Astrocyte (in vitro differentiated cells and primary cell): ENCODE data around the gene KCNH2. TPM values are rescaled to one million over a fixed set of nuclear protein-coding genes. Genes with fewer than 3 reads are reported as not detected.

Source experiments
- DNase-seq: peaks from one replicate; pipeline ENCODE4 v3.0.0-alpha.2; 2010; ENCODE audit warnings: low read depth
- FAIRE-seq: peaks from 2 replicates; lab custom pipeline; 2011; peaks lifted over from hg19 to GRCh38; lab: Jason Lieb, UNC
- H2AFZ ChIP-seq: 2 replicates; pipeline ENCODE4 v1.6.0; 2012; ENCODE audit warnings: low read depth, low read length, inconsistent platforms
- H3K27ac ChIP-seq: 2 replicates; pipeline ENCODE4 v1.5.1; 2011; ENCODE audit warnings: low read depth, low read length, inconsistent platforms
- H3K27me3 ChIP-seq: 2 replicates; pipeline ENCODE4 v1.6.0; 2011; ENCODE audit warnings: low read length, inconsistent platforms; ENCODE audit not compliant: insufficient read depth
- H3K36me3 ChIP-seq: 2 replicates; pipeline ENCODE4 v1.5.1; 2011; ENCODE audit warnings: low read length, inconsistent platforms; ENCODE audit not compliant: insufficient read depth
- H3K4me1 ChIP-seq: 2 replicates; pipeline ENCODE4 v1.5.1; 2011; ENCODE audit warnings: low read length, inconsistent platforms; ENCODE audit not compliant: insufficient read depth
- H3K4me2 ChIP-seq: 2 replicates; pipeline ENCODE4 v1.6.0; 2012; ENCODE audit warnings: low read length, inconsistent platforms
- H3K4me3 ChIP-seq: 2 replicates; pipeline ENCODE4 v1.5.1; 2011; ENCODE audit warnings: low read depth, mild to moderate bottlenecking, low read length, inconsistent platforms; ENCODE audit not compliant: insufficient read depth
- H3K79me2 ChIP-seq: 2 replicates; pipeline ENCODE4 v1.6.0; 2012; ENCODE audit warnings: mild to moderate bottlenecking, low read length, inconsistent platforms; ENCODE audit not compliant: insufficient read depth
- H3K9ac ChIP-seq: 2 replicates; pipeline ENCODE4 v1.6.0; 2012; ENCODE audit warnings: mild to moderate bottlenecking, low read length, inconsistent platforms
- H3K9me3 ChIP-seq: 2 replicates; pipeline ENCODE4 v1.5.1; 2012; ENCODE audit warnings: low read depth, mild to moderate bottlenecking, low read length, inconsistent platforms; ENCODE audit not compliant: insufficient read depth
- H4K20me1 ChIP-seq: 2 replicates; pipeline ENCODE4 v1.6.0; 2012; ENCODE audit warnings: low read length, inconsistent platforms; ENCODE audit not compliant: insufficient read depth
- H3K27ac Mint-ChIP-seq: one replicate; pipeline ENCODE4 v1.8.0; 2021; ENCODE audit warnings: mild to moderate bottlenecking, mixed read lengths; ENCODE audit not compliant: unreplicated experiment
- H3K27me3 Mint-ChIP-seq: one replicate; pipeline ENCODE4 v1.8.0; 2021; ENCODE audit warnings: low read depth, mixed read lengths; ENCODE audit not compliant: unreplicated experiment
- H3K36me3 Mint-ChIP-seq: one replicate; pipeline ENCODE4 v1.8.0; 2021; ENCODE audit warnings: low read depth, mixed read lengths; ENCODE audit not compliant: unreplicated experiment
- H3K4me1 Mint-ChIP-seq: one replicate; pipeline ENCODE4 v1.8.0; 2021; ENCODE audit warnings: low read depth, mixed read lengths; ENCODE audit not compliant: unreplicated experiment
- H3K4me3 Mint-ChIP-seq: one replicate; pipeline ENCODE4 v1.8.0; 2021; ENCODE audit warnings: mild to moderate bottlenecking, moderate library complexity, mixed read lengths; ENCODE audit not compliant: unreplicated experiment
- H3K9me3 Mint-ChIP-seq: one replicate; pipeline ENCODE4 v1.8.0; 2021; ENCODE audit warnings: mild to moderate bottlenecking, mixed read lengths; ENCODE audit not compliant: unreplicated experiment
- EZH2 ChIP-seq: IDR thresholded peaks from 2 replicates; pipeline ENCODE4 v1.6.1; 2012; ENCODE audit warnings: mild to moderate bottlenecking, low read length, inconsistent platforms; ENCODE audit not compliant: insufficient read depth
- total RNA-seq: library from RNA; stranded (reverse); gene quantifications from 2 replicates; pipeline ENCODE4 v1.2.1, GENCODE V29; 2021
- TF ChIP-seq, protein P1 (sequence below): IDR thresholded peaks from 2 replicates; pipeline ENCODE4 v1.5.1; 2011; ENCODE audit warnings: low read depth, mild to moderate bottlenecking, inconsistent platforms, low read length, moderate library complexity; ENCODE audit not compliant: insufficient read depth

The KCNH2 gene
- total RNA-seq, 1 donor from 2014 or later = 4.6 TPM

DNA sequence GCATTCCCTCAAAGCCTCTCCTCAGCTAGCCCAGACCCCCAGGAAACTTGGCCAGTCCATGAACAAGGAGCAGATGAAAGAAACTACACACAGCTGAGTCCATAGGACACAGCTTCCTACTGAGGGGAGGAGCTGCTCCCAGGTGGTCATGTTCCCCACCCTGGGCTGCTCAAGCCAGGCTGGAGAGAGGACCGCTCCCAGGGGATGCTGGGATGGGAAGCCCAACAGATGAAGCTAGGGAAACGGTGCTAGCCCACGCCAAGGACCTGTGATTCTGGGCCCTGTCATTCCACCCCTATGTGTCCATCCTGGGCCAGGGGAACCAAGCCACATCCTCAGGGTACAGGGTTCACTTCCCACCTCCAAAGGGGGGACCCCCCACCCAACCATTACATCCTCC is 19.0 kb downstream of the KCNH2 start:
- no peak overlapping the region for H3K27ac ChIP-seq
- FAIRE-seq = no peak

DNA sequence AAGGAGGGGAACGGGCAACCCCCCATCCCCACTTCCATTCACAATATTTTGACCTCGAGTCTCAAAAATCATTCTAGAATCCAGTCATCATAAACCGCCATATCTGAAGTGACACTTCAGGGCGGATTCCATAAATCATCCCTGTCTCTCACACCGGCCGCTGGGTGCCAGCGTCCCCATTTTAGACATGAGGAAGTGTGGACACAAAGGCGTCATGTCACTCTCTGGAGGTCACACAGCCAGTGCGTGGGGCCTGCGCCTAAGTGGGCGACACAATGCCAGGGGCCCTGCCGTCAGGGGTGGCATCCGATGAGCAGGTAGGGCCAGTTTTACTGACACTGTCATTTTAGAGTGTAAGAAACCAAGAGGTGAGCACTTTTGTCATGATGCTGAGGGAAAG is 19.5 kb downstream of the KCNH2 start:
- H3K4me3 ChIP-seq = no peak overlapping the region
- DNase-seq (no peak), FAIRE-seq (no peak)
- H3K9me3 ChIP-seq = no peaks in the 10 kb centered on the region
- H3K36me3 Mint-ChIP-seq = peaks cover 2% of the 10 kb centered on the region
- no peaks in the 10 kb centered on the region for H4K20me1 ChIP-seq
- H3K27me3 Mint-ChIP-seq = peaks cover 9% of the 10 kb centered on the region
- no peaks in the 10 kb centered on the region for H3K36me3 ChIP-seq
- peaks cover 2% of the 10 kb centered on the region for H3K4me1 ChIP-seq
- H3K9me3 Mint-ChIP-seq = no peaks in the 10 kb centered on the region
- H3K27ac ChIP-seq = no peak overlapping the region
- H3K4me3 Mint-ChIP-seq = no peak overlapping the region
- no peaks in the 10 kb centered on the region for H3K79me2 ChIP-seq
- H3K27ac Mint-ChIP-seq = no peak overlapping the region
- no peak overlapping the region for H2AFZ ChIP-seq
- no peak overlapping the region for H3K4me2 ChIP-seq
- peaks cover 10% of the 10 kb centered on the region for H3K27me3 ChIP-seq
- H3K9ac ChIP-seq = no peak overlapping the region
- TF ChIP-seq EZH2 = no peak
- TF ChIP-seq, protein P1, sequence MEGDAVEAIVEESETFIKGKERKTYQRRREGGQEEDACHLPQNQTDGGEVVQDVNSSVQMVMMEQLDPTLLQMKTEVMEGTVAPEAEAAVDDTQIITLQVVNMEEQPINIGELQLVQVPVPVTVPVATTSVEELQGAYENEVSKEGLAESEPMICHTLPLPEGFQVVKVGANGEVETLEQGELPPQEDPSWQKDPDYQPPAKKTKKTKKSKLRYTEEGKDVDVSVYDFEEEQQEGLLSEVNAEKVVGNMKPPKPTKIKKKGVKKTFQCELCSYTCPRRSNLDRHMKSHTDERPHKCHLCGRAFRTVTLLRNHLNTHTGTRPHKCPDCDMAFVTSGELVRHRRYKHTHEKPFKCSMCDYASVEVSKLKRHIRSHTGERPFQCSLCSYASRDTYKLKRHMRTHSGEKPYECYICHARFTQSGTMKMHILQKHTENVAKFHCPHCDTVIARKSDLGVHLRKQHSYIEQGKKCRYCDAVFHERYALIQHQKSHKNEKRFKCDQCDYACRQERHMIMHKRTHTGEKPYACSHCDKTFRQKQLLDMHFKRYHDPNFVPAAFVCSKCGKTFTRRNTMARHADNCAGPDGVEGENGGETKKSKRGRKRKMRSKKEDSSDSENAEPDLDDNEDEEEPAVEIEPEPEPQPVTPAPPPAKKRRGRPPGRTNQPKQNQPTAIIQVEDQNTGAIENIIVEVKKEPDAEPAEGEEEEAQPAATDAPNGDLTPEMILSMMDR = no peak
- peaks cover 22% of the 10 kb centered on the region for H3K4me1 Mint-ChIP-seq

More for the DNA sequence above, 19.0 kb downstream of the KCNH2 start:
- no peak for DNase-seq
- peaks cover 9% of the 10 kb centered on the region for H3K27me3 Mint-ChIP-seq
- H3K4me2 ChIP-seq = no peak overlapping the region
- TF ChIP-seq, protein P1 = no peak
- TF ChIP-seq EZH2 = no peak
- H3K79me2 ChIP-seq = no peaks in the 10 kb centered on the region
- no peak overlapping the region for H3K9ac ChIP-seq
- H3K9me3 Mint-ChIP-seq = no peaks in the 10 kb centered on the region
- H3K4me3 ChIP-seq = no peak overlapping the region
- no peak overlapping the region for H2AFZ ChIP-seq
- no peaks in the 10 kb centered on the region for H3K9me3 ChIP-seq
- H3K36me3 ChIP-seq = no peaks in the 10 kb centered on the region
- peaks cover 2% of the 10 kb centered on the region for H3K36me3 Mint-ChIP-seq
- H3K4me1 Mint-ChIP-seq = peaks cover 22% of the 10 kb centered on the region
- peaks cover 2% of the 10 kb centered on the region for H3K4me1 ChIP-seq
- H3K4me3 Mint-ChIP-seq = no peak overlapping the region
- H3K27me3 ChIP-seq = peaks cover 10% of the 10 kb centered on the region
- no peaks in the 10 kb centered on the region for H4K20me1 ChIP-seq
- H3K27ac Mint-ChIP-seq = no peak overlapping the region

DNA sequence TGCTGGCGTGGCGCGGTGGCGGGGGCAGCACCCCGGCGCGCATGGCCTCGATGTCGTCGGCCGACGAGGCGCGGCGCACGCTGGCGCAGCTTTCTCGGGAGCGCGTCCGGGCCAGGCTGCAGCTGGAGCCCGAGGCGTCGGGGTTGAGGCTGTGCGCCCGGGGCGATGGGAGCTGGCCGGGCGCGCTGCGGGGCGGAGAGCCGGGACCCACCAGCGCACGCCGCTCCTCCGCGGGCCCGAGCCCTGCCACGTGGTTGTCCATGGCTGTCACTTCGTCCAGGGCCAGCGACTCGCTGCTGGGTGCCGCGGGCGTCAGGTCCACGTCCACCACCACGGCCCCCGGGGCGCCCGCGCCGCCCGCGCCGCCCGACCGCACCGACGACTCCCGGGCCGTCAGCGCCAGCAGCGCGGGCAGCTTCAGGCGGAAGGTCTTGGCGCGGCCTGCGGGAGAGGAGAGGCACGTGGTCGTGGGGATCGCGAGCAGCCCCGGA is 20.0 kb downstream of the KCNH2 start:
- FAIRE-seq (no peak), DNase-seq (no peak)
- peaks cover 11% of the 10 kb centered on the region for H3K27me3 Mint-ChIP-seq
- no peaks in the 10 kb centered on the region for H3K9me3 Mint-ChIP-seq
- Histone ChIP-seq H3K4me2 (no peak overlapping the region), H3K9me3 (no peaks in the 10 kb centered on the region), H3K36me3 (no peaks in the 10 kb centered on the region), H3K79me2 (no peaks in the 10 kb centered on the region), H2AFZ (no peak overlapping the region), H3K4me1 (peaks cover 2% of the 10 kb centered on the region), H3K27me3 (peaks cover 10% of the 10 kb centered on the region), H4K20me1 (no peaks in the 10 kb centered on the region), H3K9ac (no peak overlapping the region), H3K27ac (no peak overlapping the region), H3K4me3 (no peak overlapping the region)
- peaks cover 2% of the 10 kb centered on the region for H3K36me3 Mint-ChIP-seq
- peak; percentile 69 for TF ChIP-seq EZH2
- TF ChIP-seq, protein P1 = no peak
- no peak overlapping the region for H3K27ac Mint-ChIP-seq
- H3K4me3 Mint-ChIP-seq = no peak overlapping the region
- H3K4me1 Mint-ChIP-seq = peaks cover 22% of the 10 kb centered on the region
